Measurements from ENCODE around the gene FASN.
A peak's percentile ranks its signal among the peaks of the same experiment; 100 is the strongest.

Gene FASN

DNA sequence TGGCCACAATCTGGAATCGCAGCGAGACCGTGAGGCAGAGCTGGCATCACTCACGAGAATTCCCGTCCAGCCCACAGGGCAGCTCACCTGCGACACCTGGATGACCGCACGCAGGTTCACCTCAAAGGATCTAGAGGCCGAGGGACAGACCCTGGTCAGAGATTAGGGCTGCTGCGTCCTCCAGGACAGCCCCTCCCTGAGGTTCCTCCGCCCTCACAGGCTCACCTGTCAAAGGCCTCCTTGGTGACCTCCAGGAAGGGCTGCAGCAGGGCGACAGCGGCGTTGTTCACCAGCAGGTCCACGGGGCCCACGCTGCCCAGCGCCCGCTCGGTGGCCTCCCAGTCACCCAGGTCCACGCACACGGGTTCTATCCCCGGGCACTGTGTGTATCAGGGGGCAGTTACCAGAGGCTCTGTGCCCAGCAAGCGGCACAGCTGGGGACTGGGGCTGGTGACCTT lies 61.4 kb downstream of the FASN start:
- Histone ChIP-seq H3K4me3 (ENCODE audit: low read length) (peak overlapping the region; percentile 98), H3K36me3 (replicated peaks; ENCODE audit: low read depth, low read length) (peaks cover 7% of the 10 kb centered on the region), H3K4me2 (ENCODE audit: low read length) (peak overlapping the region; percentile 99), H3K79me2 (ENCODE audit: low read length) (peaks cover 7% of the 10 kb centered on the region), H2AFZ (ENCODE audit: low read depth, low read length) (peak overlapping the region; percentile 43; the same call in 1 of the 2 replicates), H4K20me1 (ENCODE audit: insufficient read depth, low read length) (peaks cover 5% of the 10 kb centered on the region; the same call in 1 of the 2 replicates), H3K27ac (ENCODE audit: low read length) (peak overlapping the region; percentile 86), H3K9ac (ENCODE audit: low read length) (peak overlapping the region; percentile 72), H3K4me1 (ENCODE audit: low read length) (peaks cover 19% of the 10 kb centered on the region), H3K27me3 (ENCODE audit: low read depth, low read length) (no peaks in the 10 kb centered on the region), H3K9me3 (ENCODE audit: insufficient read depth, low read length) (no peaks in the 10 kb centered on the region)
- TF ChIP-seq EZH2phosphoT487 (IDR thresholded peaks at IDR 0.05; ENCODE audit: low read depth), result no peak
- TF ChIP-seq, protein P1, sequence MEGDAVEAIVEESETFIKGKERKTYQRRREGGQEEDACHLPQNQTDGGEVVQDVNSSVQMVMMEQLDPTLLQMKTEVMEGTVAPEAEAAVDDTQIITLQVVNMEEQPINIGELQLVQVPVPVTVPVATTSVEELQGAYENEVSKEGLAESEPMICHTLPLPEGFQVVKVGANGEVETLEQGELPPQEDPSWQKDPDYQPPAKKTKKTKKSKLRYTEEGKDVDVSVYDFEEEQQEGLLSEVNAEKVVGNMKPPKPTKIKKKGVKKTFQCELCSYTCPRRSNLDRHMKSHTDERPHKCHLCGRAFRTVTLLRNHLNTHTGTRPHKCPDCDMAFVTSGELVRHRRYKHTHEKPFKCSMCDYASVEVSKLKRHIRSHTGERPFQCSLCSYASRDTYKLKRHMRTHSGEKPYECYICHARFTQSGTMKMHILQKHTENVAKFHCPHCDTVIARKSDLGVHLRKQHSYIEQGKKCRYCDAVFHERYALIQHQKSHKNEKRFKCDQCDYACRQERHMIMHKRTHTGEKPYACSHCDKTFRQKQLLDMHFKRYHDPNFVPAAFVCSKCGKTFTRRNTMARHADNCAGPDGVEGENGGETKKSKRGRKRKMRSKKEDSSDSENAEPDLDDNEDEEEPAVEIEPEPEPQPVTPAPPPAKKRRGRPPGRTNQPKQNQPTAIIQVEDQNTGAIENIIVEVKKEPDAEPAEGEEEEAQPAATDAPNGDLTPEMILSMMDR (IDR thresholded peaks at IDR 0.05; ENCODE audit: low read depth, low read length), result no peak

DNA sequence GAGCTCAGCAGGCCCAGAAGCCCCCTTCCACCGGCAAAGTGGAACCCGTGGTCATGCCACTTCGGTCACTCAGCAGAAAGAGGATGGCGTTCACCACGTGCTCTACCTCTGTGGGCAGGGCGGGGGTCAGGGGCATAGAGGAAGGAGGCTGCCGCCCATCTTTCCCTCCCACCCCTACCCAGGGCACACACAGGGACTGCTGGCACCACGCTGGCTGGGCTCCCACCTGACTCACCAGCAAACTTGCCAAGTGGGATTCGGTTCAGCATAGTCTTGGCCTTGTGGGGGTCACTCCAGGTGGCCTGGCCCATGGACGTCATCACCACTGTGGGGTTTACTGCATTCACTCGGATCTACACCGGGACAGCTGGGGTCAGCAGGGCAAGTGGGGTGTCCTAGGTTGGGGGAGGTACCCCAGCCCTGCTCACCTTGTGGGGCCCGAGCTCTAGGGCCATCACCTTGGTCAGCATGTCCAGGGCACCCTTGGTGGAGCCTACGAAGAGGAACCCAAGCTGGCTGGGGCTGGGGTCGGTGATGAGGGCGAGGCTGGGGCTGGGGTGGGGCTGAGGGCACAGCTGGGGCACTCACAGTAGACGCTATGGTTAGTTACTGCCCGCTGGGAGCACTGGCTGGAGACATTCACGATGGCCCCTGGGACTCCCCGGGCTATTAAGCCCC lies 61.9 kb downstream of the FASN start:
- H4K20me1 ChIP-seq (ENCODE audit: insufficient read depth, low read length), result peaks cover 5% of the 10 kb centered on the region; the same call in 1 of the 2 replicates
- H3K4me1 ChIP-seq (ENCODE audit: low read length), result peaks cover 19% of the 10 kb centered on the region
- no peaks in the 10 kb centered on the region for H3K27me3 ChIP-seq (ENCODE audit: low read depth, low read length)
- H3K9me3 ChIP-seq (ENCODE audit: insufficient read depth, low read length), result no peaks in the 10 kb centered on the region
- no peak for TF ChIP-seq EZH2phosphoT487 (IDR thresholded peaks at IDR 0.05; ENCODE audit: low read depth)
- peak overlapping the region; percentile 99 for H3K4me2 ChIP-seq (ENCODE audit: low read length)
- H3K79me2 ChIP-seq (ENCODE audit: low read length), result peaks cover 7% of the 10 kb centered on the region
- peak overlapping the region; percentile 98 for H3K4me3 ChIP-seq (ENCODE audit: low read length)
- no peak overlapping the region for H2AFZ ChIP-seq (ENCODE audit: low read depth, low read length)
- peaks cover 7% of the 10 kb centered on the region for H3K36me3 ChIP-seq (replicated peaks; ENCODE audit: low read depth, low read length)
- peak overlapping the region; percentile 72; the same call in 1 of the 2 replicates for H3K9ac ChIP-seq (ENCODE audit: low read length)
- no peak overlapping the region for H3K27ac ChIP-seq (ENCODE audit: low read length)

DNA sequence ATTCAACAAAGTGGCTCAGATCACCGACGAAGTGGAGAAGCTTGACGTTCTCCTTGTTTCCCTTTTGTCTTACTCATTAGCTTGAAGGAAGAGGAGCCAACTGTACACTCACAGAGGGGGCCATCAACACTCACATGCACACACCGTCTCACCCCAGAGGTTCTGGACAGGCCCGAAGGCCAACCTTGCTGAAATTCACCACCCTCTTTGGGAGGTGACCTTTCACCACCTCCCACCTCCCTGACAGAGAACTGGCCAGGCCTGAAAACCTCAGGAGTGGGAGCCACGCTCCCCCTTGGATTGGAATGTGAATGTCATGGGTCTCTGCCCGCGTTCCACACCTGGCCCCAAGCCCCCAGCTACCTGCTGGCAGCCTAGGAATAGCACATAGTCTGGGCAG lies 62.5 kb downstream of the FASN start:
- no peak for TF ChIP-seq EZH2phosphoT487 (IDR thresholded peaks at IDR 0.05; ENCODE audit: low read depth)
- TF ChIP-seq, protein P1 (IDR thresholded peaks at IDR 0.05; ENCODE audit: low read depth, low read length), result no peak
- Histone ChIP-seq H3K9ac (ENCODE audit: low read length) (no peak overlapping the region), H3K9me3 (ENCODE audit: insufficient read depth, low read length) (no peaks in the 10 kb centered on the region), H3K27ac (ENCODE audit: low read length) (no peak overlapping the region), H3K27me3 (ENCODE audit: low read depth, low read length) (no peaks in the 10 kb centered on the region), H3K4me1 (ENCODE audit: low read length) (peaks cover 19% of the 10 kb centered on the region), H3K4me3 (ENCODE audit: low read length) (no peak overlapping the region), H3K79me2 (ENCODE audit: low read length) (peaks cover 7% of the 10 kb centered on the region), H3K36me3 (replicated peaks; ENCODE audit: low read depth, low read length) (peaks cover 7% of the 10 kb centered on the region), H4K20me1 (ENCODE audit: insufficient read depth, low read length) (peaks cover 5% of the 10 kb centered on the region; the same call in 1 of the 2 replicates), H3K4me2 (ENCODE audit: low read length) (no peak overlapping the region), H2AFZ (ENCODE audit: low read depth, low read length) (no peak overlapping the region)

DNA sequence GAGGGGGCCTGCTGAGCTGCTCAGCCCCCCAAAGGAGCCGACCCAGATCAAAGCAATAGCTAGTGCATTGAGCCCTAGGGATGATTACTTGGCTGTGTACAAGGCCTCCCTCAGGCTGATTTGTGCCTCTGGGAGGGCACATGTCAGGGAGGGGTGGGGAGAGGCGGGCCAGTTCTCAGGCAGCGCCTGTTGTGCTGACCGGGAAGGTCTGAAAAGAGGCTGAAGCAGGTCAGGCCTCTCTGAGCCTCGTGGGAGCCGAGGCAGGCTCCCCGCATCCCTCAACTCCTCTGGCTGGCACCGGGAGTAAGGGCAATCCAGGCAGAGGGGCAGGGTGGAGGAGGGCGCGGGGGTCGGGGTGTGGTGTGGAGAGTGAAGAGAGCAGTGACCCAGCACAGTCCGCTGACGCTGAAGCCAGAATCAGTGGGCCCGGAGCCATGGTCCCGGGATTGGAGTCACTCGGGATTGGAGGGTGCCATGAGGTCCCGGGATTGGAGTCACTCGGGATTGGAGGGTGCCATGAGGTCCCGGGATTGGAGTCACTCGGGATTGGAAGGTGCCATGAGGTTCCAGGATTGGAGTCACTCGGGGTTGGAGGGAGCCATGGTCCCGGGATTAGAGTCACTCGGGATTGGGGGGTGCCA lies 63.5 kb downstream of the FASN start:
- Histone ChIP-seq H3K4me2 (ENCODE audit: low read length) (no peak overlapping the region), H3K4me1 (ENCODE audit: low read length) (peaks cover 19% of the 10 kb centered on the region), H3K27me3 (ENCODE audit: low read depth, low read length) (no peaks in the 10 kb centered on the region), H3K9ac (ENCODE audit: low read length) (no peak overlapping the region), H3K27ac (ENCODE audit: low read length) (no peak overlapping the region), H4K20me1 (ENCODE audit: insufficient read depth, low read length) (peaks cover 5% of the 10 kb centered on the region; the same call in 1 of the 2 replicates), H3K36me3 (replicated peaks; ENCODE audit: low read depth, low read length) (peaks cover 7% of the 10 kb centered on the region), H2AFZ (ENCODE audit: low read depth, low read length) (no peak overlapping the region), H3K79me2 (ENCODE audit: low read length) (peaks cover 7% of the 10 kb centered on the region), H3K4me3 (ENCODE audit: low read length) (no peak overlapping the region), H3K9me3 (ENCODE audit: insufficient read depth, low read length) (no peaks in the 10 kb centered on the region)
- no peak for TF ChIP-seq EZH2phosphoT487 (IDR thresholded peaks at IDR 0.05; ENCODE audit: low read depth)
- TF ChIP-seq, protein P1 (IDR thresholded peaks at IDR 0.05; ENCODE audit: low read depth, low read length), result no peak
